ENCODE measurements around the gene ETFRF1. TPM values are rescaled to one million over a fixed set of nuclear protein-coding genes. Genes with fewer than 3 reads are reported as not detected.

ETFRF1 gene
- total RNA-seq, 1 experiment from 2014 or later = 15.9 TPM

GRCh38 chr12:25243680-25243990, 48.6 kb downstream of the ETFRF1 start:
- Histone ChIP-seq H3K79me2 (ENCODE audit: low read depth) (peaks cover 47% of the 10 kb centered on the region), H3K4me3 (no peak overlapping the region), H3F3A (ENCODE audit: insufficient read depth, low read depth) (no peaks in the 10 kb centered on the region), H3K27me3 (ENCODE audit: insufficient read depth, low read depth) (no peaks in the 10 kb centered on the region), H3K4me1 (replicated peaks; ENCODE audit: insufficient read depth) (no peaks in the 10 kb centered on the region; the same call in 1 of the 2 replicates), H4K20me1 (ENCODE audit: insufficient read depth) (peaks cover 10% of the 10 kb centered on the region), H3K9me2 (ENCODE audit: insufficient read depth) (no peaks in the 10 kb centered on the region), H3K36me3 (ENCODE audit: low read depth) (peaks cover 3% of the 10 kb centered on the region), H2AFZ (no peak overlapping the region), H3K27ac (no peak overlapping the region), H3K9me3 (ENCODE audit: insufficient read depth, low read depth) (no peaks in the 10 kb centered on the region), H3K4me2 (no peak overlapping the region)
- TF ChIP-seq EZH2 (IDR thresholded peaks at IDR 0.05; ENCODE audit: low read depth) = no peak
- TF ChIP-seq, protein P1, sequence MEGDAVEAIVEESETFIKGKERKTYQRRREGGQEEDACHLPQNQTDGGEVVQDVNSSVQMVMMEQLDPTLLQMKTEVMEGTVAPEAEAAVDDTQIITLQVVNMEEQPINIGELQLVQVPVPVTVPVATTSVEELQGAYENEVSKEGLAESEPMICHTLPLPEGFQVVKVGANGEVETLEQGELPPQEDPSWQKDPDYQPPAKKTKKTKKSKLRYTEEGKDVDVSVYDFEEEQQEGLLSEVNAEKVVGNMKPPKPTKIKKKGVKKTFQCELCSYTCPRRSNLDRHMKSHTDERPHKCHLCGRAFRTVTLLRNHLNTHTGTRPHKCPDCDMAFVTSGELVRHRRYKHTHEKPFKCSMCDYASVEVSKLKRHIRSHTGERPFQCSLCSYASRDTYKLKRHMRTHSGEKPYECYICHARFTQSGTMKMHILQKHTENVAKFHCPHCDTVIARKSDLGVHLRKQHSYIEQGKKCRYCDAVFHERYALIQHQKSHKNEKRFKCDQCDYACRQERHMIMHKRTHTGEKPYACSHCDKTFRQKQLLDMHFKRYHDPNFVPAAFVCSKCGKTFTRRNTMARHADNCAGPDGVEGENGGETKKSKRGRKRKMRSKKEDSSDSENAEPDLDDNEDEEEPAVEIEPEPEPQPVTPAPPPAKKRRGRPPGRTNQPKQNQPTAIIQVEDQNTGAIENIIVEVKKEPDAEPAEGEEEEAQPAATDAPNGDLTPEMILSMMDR (conservative IDR thresholded peaks at IDR 0.05) = no peak
- BruUV-seq (replicated peaks) = no TSS peak
- intact Hi-C loops (cut with micrococcal nuclease; ENCODE audit: unreplicated experiment) = no loop called here
- ChIA-PET CTCF (no interaction called here), POLR2A (ENCODE audit: unreplicated experiment) (no interaction called here)
- DNase-seq = no peak

DNA sequence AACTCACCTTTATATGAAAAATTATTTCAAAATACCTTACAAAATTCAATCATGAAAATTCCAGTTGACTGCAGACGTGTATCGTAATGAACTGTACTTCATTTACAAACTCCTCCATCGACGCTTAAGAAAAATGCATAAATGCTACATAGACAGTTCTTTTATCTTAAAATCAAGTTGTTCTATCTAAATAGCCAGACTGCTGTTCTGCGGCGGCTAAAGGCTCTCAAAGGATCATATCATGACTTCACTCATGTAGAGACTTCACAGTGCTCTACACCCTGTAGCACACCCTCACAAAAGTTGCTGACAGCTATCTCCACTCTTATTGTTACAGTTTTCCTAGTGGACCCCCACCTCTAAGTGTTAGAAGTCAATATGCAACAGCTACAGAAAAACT, 50.5 kb downstream of the ETFRF1 start:
- Histone ChIP-seq H3K36me3 (ENCODE audit: low read depth) (peaks cover 3% of the 10 kb centered on the region; the same call in 1 of the 2 replicates), H2AFZ (no peak overlapping the region), H3K9me2 (ENCODE audit: insufficient read depth) (no peaks in the 10 kb centered on the region), H3K79me2 (ENCODE audit: low read depth) (peaks cover 58% of the 10 kb centered on the region), H3K27me3 (ENCODE audit: insufficient read depth, low read depth) (no peaks in the 10 kb centered on the region), H3F3A (ENCODE audit: insufficient read depth, low read depth) (no peaks in the 10 kb centered on the region), H4K20me1 (ENCODE audit: insufficient read depth) (peaks cover 14% of the 10 kb centered on the region), H3K4me1 (replicated peaks; ENCODE audit: insufficient read depth) (peaks cover 10% of the 10 kb centered on the region), H3K27ac (no peak overlapping the region), H3K9me3 (ENCODE audit: insufficient read depth, low read depth) (no peaks in the 10 kb centered on the region), H3K4me2 (no peak overlapping the region), H3K4me3 (no peak overlapping the region)
- intact Hi-C loops (cut with micrococcal nuclease; ENCODE audit: unreplicated experiment) = loop anchor here (5.0 kb wide), 1 partner anchor 33 kb away; no protein-coding TSS in a partner anchor
- no TSS peak for BruUV-seq (replicated peaks)
- POLR2A ChIA-PET (ENCODE audit: unreplicated experiment) = no interaction called here
- DNase-seq = no peak
- TF ChIP-seq EZH2 (IDR thresholded peaks at IDR 0.05; ENCODE audit: low read depth) = no peak
- TF ChIP-seq, protein P1 (conservative IDR thresholded peaks at IDR 0.05) = no peak
- CTCF ChIA-PET = no interaction called here

DNA sequence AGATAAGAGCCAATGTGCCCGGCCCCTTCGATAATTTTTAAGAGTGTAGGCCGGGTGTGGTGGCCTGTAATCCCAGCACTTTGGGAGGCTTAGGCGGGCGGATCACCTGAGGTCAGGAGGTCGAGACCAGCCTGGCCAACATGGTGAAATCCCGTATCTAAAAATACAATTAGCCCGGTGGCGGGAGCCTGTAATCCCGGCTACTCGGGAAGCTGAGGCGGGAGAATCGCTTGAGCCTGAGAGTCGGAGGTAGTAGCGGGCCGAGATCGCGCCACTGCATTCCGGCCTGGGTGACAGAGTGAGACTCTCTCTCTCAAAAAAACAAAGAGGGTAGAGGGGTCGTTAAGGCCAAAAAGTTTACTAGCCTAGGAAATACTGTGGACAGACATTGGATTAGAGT, 53.1 kb downstream of the ETFRF1 start:
- no TSS peak for BruUV-seq (replicated peaks)
- POLR2A ChIA-PET (ENCODE audit: unreplicated experiment) = no interaction called here
- no peak overlapping the region for H3K4me3 ChIP-seq
- H3K4me1 ChIP-seq (replicated peaks; ENCODE audit: insufficient read depth) = peaks cover 18% of the 10 kb centered on the region
- intact Hi-C loops (cut with micrococcal nuclease; ENCODE audit: unreplicated experiment) = loop anchor here (5.0 kb wide), 1 partner anchor 36 kb away; no protein-coding TSS in a partner anchor
- H3K9me2 ChIP-seq (ENCODE audit: insufficient read depth) = no peaks in the 10 kb centered on the region
- peaks cover 1% of the 10 kb centered on the region; the same call in 1 of the 2 replicates for H3K36me3 ChIP-seq (ENCODE audit: low read depth)
- CTCF ChIA-PET = no interaction called here
- no peak overlapping the region for H3K27ac ChIP-seq
- peaks cover 55% of the 10 kb centered on the region for H3K79me2 ChIP-seq (ENCODE audit: low read depth)
- no peak for DNase-seq
- H3K9me3 ChIP-seq (ENCODE audit: insufficient read depth, low read depth) = no peaks in the 10 kb centered on the region
- no peaks in the 10 kb centered on the region for H3K27me3 ChIP-seq (ENCODE audit: insufficient read depth, low read depth)
- H2AFZ ChIP-seq = no peak overlapping the region
- TF ChIP-seq, protein P1 (conservative IDR thresholded peaks at IDR 0.05) = no peak
- TF ChIP-seq EZH2 (IDR thresholded peaks at IDR 0.05; ENCODE audit: low read depth) = no peak
- H3F3A ChIP-seq (ENCODE audit: insufficient read depth, low read depth) = peaks cover 9% of the 10 kb centered on the region; the same call in 1 of the 2 replicates
- H4K20me1 ChIP-seq (ENCODE audit: insufficient read depth) = 0 out of 2 replicates have a peak, but pooled peaks cover 8% of the 10 kb centered on the region
- H3K4me2 ChIP-seq = no peak overlapping the region
